ENCODE data around the gene MCFD2. TPM values are rescaled to one million over a fixed set of nuclear protein-coding genes. Genes with fewer than 3 reads are reported as not detected.
A peak's percentile ranks its signal among the peaks of the same experiment; 100 is the strongest.
"Not testable (repeated sequence)": the region's sequence is repeated elsewhere in the genome, so short reads cannot be mapped to it uniquely, and the experiment has no call there.

Gene MCFD2
- total RNA-seq, 1 experiment from 2014 or later, result 177 TPM

GRCh38 chr2:46902465-46902864, 13.1 kb downstream of the MCFD2 start:
- DNase-seq (ENCODE audit: low read depth), result no peak

DNA sequence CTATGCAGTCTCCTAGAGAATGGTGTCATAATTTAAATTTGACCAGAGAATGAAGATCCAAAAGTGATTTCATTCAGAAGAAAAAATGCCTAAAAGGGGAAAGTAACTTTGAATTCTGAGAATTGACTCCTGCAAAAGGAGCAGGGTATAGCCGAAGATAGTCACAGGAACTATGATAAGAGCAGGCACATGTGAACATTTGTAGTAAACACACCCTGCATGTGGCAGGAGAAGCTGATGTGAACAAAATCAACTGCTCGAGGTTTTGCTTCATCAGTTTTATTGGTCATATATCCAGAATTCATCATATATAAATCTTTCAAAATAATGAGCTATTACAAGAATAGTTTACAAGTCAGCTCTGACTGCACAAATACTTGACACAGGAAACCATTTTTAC, 14.0 kb downstream of the MCFD2 start:
- DNase-seq (ENCODE audit: low read depth), result no peak

- DNase-seq (ENCODE audit: low read depth), result no peak
These were observed 15.2 kb downstream of the MCFD2 start for GRCh38 chr2:46900381-46900780.

DNA sequence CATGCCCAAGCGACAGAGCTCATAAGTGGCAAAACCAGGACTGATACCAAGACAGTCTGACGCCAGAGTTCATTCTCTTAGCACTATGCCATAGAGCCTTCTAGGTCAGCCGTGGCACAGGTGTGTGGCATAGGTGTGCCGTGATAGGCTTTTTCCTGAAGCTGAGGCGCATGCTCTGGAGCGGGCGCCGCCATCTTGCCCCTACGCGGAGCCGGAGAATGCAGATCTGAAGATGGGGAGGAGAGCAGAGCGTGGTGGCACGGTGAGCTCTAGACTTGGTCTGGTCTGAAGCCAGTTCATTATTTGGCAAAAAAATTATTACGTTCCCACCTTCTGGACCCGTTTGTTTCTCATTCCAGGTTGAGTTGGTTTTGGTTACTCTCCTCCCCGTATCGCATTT, 16.6 kb downstream of the MCFD2 start:
- no peak for DNase-seq (ENCODE audit: low read depth)

GRCh38 chr2:46898024-46898423, 17.6 kb downstream of the MCFD2 start:
- no peak for DNase-seq (ENCODE audit: low read depth)

DNA sequence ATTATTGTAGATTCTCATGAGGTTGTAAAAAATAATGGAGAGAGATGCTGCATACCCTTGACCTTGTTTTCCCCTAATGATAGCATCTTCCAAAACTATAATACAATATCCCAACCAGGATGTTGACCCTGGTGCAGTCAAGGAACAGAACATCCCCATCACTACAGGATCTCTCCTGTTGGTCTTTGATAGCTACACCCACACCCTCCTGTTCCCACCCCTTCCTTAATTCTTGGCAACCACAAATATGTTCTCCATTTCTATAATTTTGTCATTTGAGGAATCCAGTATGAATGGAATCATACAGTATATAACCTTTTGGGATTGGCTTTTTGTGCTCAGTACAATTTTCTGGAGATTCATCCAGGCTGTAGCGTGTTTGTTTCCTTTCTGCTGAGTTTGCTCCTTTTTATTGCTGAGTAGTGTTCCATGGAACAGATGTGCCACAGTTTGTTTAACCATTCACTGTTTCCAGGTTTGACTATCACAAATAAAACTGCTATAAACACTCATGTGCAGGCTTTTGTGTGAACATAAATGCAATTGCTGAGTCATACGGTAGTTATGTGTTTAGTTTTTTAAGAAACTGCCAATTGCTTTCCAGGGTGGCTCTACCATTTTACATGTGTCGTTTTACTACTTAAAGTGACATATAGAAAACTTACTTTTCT, 22.2 kb downstream of the MCFD2 start:
- DNase-seq (ENCODE audit: low read depth), result peak; percentile 52

DNA sequence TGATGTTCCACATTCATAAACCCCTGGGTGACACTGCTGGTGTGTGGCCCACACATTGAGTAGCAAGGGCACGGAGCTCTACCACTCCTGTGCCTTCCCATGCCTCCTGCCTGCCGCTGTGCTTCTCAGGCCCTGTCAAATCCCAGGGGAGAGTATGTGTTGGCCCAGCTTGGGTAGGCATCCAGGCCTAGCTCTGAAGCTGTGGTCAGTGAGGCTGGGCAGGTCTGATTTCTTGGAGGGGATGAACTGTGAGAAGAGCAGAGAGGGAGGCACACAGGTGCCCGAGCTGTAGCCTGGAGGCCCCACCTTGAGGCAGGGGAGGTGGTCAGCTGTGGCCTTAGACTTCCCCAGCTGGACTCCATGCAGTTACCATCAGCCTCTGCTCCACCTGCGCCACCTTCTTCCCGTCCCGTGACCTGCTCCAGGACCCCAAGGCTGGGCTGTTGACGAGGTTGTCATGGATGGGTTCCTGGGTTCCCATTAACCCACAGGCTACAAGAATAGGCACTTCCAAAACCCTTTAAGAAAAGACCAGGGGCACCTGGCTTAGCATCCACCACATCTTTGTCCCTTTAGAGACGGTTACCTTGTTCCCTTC, 23.6 kb downstream of the MCFD2 start:
- DNase-seq (ENCODE audit: low read depth), result no peak

GRCh38 chr2:46888421-46888952, 27.1 kb downstream of the MCFD2 start:
- DNase-seq (ENCODE audit: low read depth), result no peak

- DNase-seq (ENCODE audit: low read depth), result peak; percentile 61
These were observed 28.3 kb downstream of the MCFD2 start for GRCh38 chr2:46887028-46887885.

DNA sequence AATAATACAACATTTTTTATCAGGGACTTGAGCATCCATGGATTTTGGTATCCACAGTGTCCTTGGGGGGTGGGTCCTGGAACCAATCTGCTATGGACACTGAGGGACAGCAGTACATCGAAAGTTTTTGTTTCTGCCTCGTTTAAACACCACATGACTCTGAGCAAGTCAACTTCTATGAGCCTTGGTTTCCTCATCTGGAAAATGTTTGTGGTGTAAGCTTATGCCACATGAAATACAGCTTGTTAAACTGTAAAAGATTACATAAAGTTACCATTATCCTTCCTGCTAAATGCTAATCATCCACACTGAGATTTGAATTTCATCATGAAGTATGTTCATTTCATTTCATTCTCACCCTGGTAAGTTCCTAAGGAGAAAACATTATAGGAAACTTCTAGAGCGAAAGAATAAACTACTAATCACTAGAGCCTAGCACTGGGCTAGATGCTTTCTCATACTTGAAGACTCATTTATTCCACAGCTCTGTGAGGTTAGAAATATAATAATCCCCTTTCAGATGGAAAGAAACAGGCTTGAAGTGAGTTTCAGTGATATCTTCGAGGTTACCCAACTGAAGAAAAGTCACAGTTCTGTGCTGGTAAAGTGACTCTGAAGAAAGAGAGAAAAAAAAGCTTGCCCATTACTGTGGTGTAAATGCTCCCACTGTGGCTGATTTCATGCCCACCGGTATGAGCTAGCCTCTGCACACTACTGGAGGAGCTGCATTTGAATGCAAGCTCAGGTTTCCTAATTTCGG, 29.2 kb downstream of the MCFD2 start:
- DNase-seq (ENCODE audit: low read depth), result peak; percentile 7

GRCh38 chr2:46885376-46885775, 30.2 kb downstream of the MCFD2 start:
- DNase-seq (ENCODE audit: low read depth), result no peak

DNA sequence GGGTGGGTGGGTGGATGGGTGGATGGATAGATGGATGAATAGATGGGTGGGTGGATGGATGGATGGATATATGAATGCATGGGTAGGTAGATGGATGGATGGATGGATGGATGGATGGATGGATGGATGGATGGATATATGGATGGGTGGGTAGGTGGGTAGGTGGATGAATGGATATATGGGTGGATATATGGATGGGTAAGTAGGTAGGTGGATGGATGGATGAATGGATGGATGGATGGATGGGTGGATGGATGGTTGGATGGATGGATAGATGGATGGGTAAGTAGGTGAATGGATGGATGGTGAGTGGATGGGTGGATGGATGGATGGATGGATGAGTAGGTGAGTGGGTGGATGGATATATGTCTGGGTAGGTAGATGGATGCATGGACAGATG, 36.1 kb downstream of the MCFD2 start:
- DNase-seq (ENCODE audit: low read depth), result no peak

DNA sequence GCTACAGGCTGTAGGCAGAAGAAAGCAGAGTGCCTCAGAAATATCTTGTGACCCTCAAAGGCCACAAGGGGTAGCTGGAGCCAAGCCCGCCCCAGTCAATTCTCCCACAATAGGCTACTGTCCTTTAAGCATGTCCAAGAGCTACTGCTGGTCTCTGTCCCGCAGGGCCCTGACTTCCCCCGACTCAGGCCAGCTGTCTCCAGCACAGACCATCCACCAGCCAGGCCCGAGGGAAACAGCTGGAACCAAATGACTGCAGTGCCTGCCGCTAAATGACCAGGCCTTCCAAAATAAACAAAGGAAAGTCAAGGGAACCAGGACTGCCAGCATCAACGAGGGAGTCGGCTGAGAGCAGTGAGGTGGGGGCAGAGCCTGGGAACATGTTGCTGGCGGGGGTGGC, 36.7 kb downstream of the MCFD2 start:
- DNase-seq (ENCODE audit: low read depth), result peak; percentile 96

GRCh38 chr2:46878240-46878877, 37.2 kb downstream of the MCFD2 start:
- peak; percentile 5 for DNase-seq (ENCODE audit: low read depth)

DNA sequence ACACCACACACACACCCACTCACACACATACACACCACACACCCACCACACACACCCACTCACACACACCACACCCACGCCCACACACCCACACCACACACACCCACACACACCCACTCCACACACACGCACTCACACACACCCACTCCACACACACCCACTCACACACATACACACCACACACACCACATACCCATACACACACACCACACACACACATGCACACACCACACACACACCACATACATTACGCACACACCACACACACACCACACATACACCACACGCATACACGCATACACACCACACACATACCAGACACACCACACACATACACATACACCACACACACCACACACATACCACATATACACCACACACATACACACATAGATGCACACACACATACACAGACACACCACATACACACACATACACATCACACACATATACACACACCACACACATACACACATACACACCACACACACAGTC, 37.9 kb downstream of the MCFD2 start:
- no peak for DNase-seq (ENCODE audit: low read depth)

- peak; percentile 87 for DNase-seq (ENCODE audit: low read depth)
These were observed 38.7 kb downstream of the MCFD2 start for GRCh38 chr2:46876741-46877384.

- not testable (repeated sequence) for DNase-seq (ENCODE audit: low read depth)
These were observed 39.5 kb downstream of the MCFD2 start for GRCh38 chr2:46875962-46876689.

GRCh38 chr2:46875226-46875899, 40.2 kb downstream of the MCFD2 start:
- DNase-seq (ENCODE audit: low read depth), result no peak

- peak; percentile 67 for DNase-seq (ENCODE audit: low read depth)
These were observed 41.2 kb downstream of the MCFD2 start for GRCh38 chr2:46874236-46874929.
